Esophagus squamous epithelium (tissue), 4 donors: ENCODE data around the gene SDS.

ENCODE experiments used
- CTCF ChIP-seq, 6 experiments: fragments of 450-650 bp in 4 of 6; fragments of 200-600 bp in 2 of 6; sonication (generic) in 2 of 6; IDR thresholded peaks; one replicate each; pipeline ENCODE4 v1.5.1; 2016 to 2019; ENCODE audit warnings: antibody characterized with exemption in 6 of 6, mild to moderate bottlenecking in 4 of 6, moderate library complexity in 4 of 6
- POLR2A ChIP-seq, 4 donors: fragments of 450-650 bp; IDR thresholded peaks; one replicate each; pipeline ENCODE4 v1.6.1; 2017; ENCODE audit warnings: antibody characterized with exemption in 4 of 4, mild to moderate bottlenecking in 4 of 4, moderate library complexity in 3 of 4

GRCh38 chr12:113424915-113425823 is 21.5 kb upstream of the SDS start:
- TF ChIP-seq POLR2A (IDR thresholded peaks at IDR 0.05) = no peak
- TF ChIP-seq CTCF (IDR thresholded peaks at IDR 0.05) = peak; percentile 59 to 86 (median 74)
